Hypothalamus (tissue), 51 donors: ENCODE data around the gene PNPLA2.
A peak's percentile ranks its signal among the peaks of the same experiment; 100 is the strongest.

ENCODE experiments used
- DNase-seq, 51 donors: peaks; one replicate each; lab custom pipeline; 2025; lab: John Stamatoyannopoulos, UW

The PNPLA2 gene

DNA sequence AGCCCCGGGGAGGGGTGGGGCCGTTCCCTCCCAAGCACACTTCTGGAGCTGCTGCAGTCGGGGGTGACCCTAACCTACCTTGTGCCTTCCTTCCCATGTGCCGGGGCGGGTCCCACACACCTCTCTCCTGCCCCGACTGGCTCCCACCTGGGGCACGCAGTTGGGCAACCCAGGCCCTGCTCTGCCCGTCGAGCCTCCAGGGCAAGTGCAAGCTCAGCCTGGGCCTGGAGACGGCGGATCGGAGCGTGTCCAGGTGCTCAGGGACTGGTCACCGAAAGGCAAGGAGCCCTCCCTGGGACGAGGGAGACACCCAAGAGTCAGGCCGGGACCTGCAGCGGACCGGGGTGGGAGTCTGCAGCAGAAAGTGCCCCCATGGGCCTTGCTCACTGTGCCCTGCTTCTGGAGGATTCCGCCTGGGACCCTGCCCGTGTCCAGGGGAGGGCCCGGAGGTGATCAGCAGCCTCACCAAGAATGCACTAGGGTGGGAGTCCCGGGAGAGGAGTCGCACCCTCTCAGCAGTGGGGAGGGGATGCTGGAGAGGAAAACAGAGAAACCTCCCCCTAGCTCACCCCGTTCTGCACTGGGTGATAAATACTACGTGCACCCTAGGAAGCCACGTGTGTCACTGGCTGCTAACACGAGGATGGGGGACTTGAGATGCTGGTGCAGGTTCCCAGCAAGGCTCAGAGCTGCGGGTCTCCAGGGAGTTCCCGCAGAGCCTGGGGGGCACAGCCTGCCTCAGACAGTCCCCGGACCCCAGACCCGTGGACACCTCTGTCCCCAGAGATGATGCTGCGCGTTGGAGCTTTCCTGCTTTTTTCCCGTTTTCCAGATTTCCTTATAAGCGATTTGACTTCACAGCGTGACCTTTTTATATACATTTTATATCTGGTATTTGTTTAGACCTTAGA is 36.2 kb upstream of the PNPLA2 start:
- DNase-seq: no peak

DNA sequence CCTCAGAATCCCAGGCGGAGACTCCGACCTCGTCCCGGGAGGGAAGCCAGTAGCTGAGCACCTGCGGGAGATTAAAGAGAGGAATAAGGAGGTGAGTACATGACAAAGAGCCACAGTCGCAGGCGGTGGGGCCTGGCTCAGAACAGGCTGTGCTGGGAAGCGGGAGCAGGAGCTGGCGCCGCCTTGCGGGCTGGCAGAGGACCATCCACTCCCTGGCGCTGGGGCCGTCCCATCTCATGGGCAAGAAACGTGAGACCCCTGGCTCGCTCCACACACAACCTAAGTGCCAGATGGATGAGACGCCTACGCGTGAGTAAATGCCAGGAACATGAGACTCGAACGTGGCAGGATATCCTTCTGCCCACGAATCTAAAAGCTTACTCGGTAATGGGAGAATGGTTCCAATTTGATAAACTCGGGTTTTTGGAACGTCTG is 35.1 kb upstream of the PNPLA2 start:
- peak in 41 of 51 donors; percentile 23 to 86 (median 67) for DNase-seq

DNA sequence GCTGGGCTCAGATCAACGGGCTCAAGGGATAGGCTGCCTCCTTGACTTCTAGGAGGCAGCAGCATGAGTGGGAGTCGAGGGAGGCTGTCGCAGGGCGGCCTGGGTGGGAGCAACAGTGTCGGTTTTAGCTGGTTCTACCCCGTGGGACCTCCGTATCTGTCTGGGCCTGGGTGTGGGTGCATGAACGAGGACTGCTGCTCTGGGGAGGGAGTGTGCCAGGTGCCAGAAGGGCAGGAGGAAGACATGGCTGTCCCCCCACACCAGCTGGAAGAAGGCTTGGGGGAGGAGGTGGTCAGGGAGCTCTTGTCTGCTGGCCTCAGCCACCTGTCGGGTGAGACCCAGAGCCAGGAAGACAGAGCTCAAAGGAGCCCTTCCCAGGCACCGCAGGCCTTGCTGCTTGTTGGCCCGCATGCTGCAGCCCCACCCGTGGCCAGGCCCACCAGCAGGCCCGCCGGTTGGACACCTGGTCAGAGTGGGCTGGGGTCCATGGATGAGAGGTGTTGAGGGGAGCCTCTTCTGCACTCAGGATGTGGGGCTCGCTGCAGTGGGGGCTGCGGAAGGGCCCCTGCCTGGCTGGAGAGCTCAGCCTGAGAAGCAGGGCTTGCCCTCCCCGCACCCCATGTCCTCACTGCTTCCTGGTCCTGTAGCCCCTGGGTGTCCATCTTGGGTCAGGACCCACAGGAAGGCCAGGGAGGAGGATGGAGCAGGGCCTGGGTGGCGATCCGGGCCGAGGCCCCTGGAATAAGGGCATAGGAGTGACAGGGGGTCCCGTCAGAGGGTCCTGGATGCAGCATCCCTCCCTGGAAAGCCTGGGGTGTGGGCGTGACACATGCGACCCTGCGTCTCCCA is 32.3 kb upstream of the PNPLA2 start:
- DNase-seq: no peak

DNA sequence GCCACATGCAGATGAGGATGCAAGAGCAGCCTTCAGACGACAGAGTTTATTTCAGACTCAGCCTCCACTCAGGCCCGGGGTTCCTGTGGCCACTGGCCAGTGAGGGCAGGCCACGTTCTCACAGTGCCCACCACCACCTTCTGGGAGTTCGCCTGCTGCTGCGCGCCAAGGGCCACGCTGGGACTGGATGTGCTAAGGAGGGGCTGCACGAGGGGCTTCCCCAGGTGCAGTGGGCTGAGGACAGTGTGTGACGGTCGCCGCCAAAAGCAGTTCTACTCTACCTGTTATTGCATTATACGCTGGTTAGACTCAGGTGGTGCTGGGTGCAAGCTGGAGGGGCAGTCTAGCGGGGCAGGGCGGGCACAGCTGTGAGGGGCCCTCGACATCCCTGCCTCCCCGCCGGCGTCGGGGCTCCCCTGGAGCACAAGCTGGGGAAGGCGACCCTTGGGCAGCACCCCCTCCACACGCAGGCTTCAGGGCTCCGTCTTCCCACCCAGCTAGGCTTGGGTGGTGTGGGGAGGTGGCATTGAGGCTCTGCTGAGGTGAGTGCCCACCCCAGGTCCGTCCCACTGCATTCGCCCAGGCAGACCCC is 31.5 kb upstream of the PNPLA2 start:
- DNase-seq: no peak

DNA sequence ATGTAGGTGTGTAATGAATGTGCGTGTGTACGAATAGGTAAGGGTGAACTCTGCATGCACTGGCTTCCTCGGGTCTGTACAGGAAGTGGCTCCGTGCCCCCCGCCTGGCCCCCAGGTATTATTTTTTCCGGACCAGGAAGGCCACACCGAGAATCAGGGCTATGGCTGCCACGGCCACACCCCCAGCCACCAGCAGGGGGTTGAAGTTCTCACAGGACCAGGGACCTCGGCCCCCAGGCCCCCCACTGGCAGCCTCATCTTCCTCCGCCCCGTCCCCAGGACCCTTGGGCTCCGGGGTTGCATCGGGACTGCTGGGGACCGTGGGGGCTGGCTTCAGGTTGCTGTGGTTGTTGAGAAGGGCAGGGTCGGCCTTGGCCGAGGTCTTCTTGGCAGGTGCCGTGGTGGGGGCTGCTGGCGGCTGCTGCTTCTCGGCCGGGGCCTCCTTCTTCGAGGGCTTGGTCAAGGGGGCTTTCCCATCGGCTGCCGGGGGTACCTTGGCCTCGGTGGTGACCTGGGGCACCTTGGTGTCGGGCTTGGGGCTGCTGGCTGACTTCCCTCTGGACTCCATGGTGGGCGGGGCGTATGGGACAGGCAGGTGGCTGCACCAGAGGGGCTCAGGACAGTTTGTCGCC is 30.6 kb upstream of the PNPLA2 start:
- DNase-seq: no peak

DNA sequence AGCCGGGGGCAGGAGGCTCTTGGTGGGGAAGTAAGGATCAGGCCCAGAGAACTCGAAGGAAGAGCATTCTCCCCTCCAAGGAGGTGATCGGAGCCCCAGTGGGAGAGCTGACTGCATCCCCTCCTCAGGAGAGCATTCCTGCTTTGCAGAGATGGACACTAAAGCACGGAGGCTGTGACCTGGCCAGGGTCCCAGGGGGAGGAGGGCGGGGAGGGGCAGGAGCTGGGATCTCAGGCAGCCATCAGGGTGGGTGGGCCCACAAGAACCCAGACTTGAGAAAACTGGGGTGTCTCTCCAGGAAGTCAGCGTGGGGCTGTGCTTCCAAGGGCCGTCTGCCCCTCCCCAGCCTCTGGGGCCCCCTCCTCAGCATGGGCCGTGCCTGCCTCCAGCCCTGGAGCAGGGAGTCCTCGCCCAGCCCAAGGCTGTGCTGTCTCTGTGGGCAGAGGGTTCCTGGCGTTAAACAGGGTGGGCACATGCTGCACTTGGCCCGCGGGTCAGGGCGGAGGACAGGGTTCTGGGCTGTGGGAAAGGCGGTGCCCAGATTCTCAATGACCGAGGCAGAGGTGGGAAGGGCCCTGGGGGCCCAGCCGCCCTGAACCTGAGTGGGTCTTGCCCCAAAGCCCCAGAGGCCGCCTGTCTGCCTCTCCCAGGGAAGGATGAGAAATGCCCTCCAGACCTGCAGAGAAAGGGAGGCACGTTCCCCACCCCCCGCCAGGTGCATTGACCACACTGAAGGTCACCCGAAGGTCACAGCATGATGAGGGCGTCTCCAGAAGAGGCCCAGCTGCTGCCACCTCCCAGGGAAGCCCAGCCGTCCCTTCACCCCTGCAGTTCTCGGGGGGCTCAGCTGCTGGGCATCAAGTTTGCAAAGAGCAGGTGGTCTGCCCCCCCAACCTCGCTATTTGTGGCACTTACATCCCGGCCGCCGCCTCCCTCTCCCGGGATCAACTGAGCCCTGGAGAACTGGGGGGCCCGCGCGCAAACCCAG is 29.5 kb upstream of the PNPLA2 start:
- DNase-seq: no peak

DNA sequence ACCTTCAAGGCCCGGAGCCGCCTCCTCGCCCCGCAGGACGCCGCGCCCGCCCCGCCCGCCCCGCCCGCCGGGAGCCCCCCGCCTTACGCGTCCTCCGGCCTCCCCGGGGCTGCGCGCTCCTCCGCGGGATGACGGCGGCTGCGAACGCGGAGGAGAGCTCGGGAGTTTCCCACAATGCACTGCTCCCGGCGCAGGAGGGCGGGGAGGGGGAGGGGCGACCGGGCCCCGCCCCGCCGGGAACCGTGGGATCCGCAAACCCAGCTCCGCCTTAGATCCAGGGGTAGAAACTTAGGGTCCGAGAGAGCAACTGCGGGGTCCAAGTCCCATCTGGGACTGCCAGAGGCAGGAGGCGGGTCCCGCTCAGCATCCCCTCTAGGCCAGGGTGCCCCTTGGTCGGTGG is 28.8 kb upstream of the PNPLA2 start, which contains the start of gene CEND1:
Gene CEND1 (minus strand): TSS at position 148 of the 400 bp plus-strand sequence. CDS start 1,514 bp downstream, outside the sequence.
- DNase-seq: peak in 41 of 51 donors; percentile 25 to 82 (median 54)

DNA sequence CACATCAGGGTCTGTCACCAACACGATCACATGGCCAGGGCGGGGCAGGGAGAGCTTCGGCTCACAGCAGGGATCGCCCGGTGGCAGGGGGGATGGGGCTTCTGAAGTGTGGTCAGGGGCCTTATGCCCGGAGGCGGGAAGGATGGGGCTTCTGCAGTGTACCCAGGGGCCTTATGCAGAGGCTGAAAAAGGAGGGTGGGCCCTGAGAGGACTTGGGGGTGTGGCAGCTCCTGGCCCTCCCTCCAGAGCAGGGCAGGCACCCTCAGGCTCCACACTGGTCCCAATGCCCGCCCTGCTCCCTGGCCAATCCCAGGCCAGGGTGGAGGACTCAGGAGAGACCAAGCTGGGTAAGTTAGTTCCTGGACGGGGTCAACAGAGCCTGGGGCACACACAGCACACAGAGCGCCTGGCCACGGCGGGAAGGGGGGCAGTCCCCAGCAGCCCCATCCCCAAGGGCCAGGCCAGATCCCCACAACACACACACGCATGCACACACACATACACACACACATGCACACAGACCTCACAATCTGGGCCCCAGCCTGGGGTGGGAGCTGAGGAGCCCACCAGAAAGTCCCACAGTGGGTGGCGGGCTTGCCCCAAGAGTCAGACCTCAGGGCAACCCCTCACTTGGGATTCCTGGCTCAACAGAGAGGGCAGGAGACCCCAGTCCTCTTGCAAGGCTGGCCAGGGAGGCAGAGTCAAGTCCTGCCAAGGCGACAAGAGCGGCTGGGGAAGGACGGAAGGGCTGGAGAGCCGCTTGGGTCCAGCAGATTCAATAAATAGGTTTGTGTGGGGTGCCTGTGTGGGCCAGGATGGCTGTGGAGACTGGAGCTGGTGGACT is 27.8 kb upstream of the PNPLA2 start:
- no peak for DNase-seq

DNA sequence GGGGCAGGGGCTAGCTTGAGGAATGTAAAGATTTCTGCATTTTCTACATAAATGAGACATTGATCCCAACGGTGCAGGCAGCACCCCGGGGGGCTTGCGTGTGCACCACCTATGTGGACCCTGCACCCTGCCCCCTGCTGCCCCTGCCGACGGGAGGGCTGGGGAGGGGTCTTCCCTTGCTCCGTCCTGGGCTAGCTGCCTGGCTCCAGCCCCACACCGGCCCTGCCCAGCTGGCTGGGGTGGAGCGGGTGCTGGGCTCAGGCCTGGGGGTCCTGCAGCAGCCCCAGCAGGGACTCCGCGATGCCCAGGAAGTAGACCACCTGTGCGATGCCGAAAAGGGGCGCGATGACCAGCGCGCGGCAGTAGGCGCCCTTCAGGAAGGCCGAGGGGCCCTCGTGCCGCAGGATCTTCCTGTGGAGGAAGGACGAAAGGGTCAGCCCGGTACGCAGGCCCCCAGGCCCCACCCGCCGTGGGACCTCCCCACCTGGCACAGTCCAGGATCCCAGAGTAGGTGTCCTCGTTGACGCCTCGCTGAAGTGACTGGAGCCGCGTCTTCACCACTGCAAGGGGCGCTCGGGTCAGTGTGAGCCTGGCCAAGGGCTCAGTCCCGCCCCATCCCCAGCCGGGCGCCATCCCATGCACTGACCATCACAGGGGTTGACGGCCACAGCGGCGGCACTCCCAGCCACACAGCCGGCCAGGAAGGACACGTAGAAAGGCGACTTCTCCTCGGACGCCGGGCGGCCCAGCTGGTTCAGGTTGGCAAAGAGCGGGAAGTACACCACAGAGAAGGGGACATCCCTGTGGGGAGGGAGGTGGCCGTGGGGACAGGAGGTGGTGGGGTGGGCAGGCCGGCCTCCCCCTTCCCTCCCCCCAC is 26.8 kb upstream of the PNPLA2 start:
- DNase-seq: no peak

DNA sequence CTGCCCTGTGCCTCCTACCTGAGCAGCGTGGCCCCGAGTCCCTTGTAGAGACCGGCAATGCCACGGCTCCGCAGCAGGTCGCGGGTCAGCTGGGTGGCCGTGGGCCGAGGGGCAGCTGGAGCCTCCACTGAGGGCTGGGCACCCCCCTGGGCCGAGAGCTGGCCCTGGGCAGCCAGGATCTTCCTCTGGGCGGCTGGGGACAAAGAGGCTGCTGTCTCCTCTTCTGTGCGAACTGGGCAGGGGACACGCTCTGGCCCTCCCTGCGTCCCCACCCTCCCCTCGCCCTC is 26.2 kb upstream of the PNPLA2 start:
- no peak for DNase-seq

DNA sequence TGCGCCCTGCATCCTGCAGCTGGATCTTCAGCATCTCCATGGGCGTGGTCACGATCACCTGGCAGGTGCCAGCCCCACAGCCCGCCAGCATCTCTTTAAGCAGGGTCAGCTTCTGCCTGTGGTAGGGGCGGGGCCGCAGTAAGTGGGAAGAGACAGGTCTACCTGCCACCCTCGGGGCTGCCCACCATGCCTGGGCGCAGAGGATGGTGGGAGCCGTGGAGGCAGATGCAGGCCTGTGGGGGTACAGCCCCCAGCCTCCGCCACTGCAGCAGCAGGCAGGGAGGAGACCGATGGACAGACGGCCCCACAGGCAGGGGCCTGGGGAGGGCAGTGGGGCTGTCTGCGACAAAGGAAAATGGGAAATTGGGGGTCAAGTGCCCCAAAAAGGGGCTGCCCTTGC is 25.8 kb upstream of the PNPLA2 start:
- no peak for DNase-seq

DNA sequence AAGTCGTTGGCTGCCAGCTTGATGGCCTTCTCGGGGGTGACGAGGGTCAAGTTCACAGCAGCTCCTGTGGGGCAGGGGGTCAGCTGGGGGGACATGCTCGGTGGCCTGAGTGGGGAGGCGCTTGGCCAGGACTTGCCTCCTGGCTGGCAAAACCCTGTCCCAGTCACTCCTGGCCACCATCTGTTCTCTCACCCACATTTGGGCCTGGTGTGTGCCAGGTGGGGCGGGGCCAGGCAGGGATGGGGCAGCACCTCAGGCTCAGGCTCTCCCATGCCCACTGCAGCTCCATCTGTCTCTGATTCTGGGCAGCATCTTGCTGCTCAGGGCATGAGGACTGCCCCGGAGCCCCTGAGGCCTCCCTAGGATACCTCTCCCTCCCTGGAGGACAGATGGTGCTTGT is 25.2 kb upstream of the PNPLA2 start:
- no peak for DNase-seq

DNA sequence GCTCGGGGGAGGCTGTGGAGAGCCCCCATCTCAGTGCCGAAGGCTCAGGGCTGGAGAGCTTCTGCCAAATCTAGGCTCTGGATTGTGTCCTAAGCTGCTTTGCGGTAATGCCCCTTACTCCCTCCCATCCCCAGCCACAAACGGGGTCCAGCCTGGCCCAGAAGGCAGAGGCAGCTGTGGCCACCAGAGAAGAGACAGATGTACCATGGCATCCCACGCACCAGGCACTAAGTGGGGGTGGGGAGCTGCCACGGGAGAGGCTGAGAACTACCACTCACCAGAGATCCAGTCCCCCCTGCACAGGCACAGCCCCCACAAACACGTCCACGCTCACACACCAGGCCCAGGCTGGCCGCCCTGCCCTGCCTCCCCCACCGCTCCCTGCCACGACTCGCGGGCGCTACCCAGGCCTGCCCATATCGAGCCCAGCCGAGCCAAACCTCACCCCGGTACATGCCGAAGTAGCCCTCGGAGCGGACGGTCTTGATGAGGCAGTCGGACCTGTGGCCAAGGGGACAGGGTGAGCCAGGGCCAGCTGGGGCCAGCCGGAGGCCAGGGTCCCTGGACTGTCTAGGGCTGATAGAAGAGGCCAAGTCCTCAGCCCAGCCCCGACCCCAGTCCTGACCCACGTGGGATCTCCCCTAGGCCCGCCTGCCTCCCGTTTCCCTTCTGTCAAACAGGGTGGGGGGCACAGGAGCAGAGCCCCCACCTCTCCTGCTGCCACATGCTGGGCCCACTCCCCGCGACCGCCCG is 24.5 kb upstream of the PNPLA2 start:
- DNase-seq: no peak

DNA sequence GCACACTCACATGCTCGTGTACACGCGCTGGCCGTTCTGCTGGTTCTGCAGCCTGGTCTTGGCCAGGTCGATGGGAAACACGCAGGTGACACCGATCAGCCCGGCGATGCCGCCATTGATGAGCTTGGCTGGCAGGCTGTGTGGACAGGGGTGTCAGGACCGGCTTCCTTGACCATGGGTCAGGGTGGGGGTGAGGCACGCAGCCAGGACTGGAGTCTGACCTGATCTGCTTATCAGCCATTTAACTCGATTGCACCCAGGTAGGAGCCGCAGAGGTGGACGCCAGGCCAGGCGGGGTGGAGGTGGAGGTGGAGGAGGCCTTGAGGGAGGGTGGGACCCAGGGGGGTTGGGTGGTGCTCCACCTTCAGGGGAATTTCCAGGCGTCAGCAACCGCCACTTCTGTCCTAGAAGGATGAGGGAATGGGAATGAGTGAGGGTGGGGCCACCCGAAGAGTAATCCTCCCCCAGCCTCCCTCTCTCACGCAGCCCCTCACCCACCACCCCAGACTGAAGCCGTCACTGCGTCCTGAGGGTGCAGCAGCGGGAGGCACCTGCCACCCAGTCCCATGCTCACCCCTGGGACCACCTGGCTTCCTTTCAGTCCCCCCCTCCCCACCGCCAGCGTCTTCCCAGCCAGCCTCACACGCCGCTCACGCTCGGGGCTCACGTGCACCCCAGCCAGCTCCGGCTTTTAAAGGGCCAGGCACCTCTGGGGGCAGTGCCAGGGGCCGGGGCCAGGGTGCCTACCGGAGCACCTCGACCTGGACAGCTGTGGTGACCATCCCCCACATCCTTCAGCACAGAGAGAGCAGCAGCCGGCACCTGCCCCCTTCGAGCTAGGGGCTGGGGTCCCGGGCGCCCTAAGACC is 23.7 kb upstream of the PNPLA2 start:
- peak in 9 of 51 donors; percentile 7 to 73 (median 26) for DNase-seq

DNA sequence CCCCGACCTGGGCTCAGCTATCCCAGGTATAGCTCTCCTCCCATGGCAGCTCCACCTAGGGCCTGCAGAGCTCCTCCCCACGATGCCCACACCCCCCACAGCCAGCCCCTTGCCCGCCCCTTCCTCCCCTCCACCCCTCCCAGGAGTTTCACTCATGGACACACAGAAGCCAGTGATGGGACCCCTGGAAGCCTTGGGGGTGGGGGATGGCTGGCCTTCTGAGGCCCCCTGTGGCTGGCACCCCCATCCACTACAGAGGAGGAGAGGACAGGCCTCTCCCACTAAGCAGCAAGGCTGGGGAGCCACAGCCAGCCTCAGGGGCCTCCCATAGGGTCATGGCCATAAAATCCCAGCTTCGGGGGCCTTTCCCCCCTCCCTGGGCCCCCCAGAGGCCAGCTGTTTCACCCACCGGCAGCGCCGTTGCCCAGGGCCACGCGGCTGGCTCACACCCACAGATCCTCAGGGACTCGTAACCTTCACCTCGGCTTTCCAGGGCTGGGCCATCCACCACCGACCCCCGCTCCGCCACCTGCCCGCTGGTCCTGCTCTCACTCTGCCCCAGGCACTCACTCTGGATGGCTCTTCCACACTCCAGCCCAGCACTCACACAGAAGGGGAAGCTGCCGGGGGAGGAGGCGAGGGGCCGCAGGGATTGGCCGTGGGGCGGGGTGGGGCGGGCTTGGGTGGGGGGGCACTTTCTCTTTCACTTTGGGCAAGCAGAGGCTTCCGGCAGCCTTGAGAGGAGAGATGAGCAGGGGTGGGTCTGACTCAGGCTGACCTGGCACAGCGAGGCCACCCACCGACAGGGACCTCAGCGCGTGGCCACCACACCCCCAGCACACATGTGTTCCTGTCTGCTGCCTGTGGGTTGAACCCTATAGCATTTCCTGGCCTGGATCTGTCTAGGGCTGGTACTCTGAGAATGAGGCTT is 22.8 kb upstream of the PNPLA2 start:
- peak in 38 of 51 donors; percentile 26 to 76 (median 51) for DNase-seq
